Upper lobe of left lung (tissue), 4 donors: Measurements from ENCODE around the gene CCDC33.

Source experiments
- EP300 ChIP-seq, 4 donors: sonication (generic); formaldehyde crosslinking; IDR thresholded peaks; one replicate each; pipeline ENCODE4 v1.5.1; 2017; ENCODE audit warnings: antibody characterized with exemption in 4 of 4, control low read depth in 2 of 4
- POLR2A ChIP-seq, 4 donors: fragments of 450-650 bp; IDR thresholded peaks; one replicate each; pipeline ENCODE4 v1.5.1; 2016 to 2017; ENCODE audit warnings: antibody characterized with exemption in 4 of 4, mild to moderate bottlenecking in 2 of 4
- POLR2AphosphoS5 ChIP-seq, 2 donors: sonication (generic); formaldehyde crosslinking; IDR thresholded peaks; one replicate each; pipeline ENCODE4 v1.5.1; 2017; ENCODE audit warnings: antibody characterized with exemption in 2 of 2
- TF ChIP-seq, protein P1 (sequence below), 6 experiments: fragments of 450-650 bp in 4 of 6; fragments of 200-600 bp in 2 of 6; sonication (generic) in 2 of 6; IDR thresholded peaks; one replicate each; pipeline ENCODE4 v1.5.1; 2016 to 2019; ENCODE audit warnings: antibody characterized with exemption in 6 of 6

DNA sequence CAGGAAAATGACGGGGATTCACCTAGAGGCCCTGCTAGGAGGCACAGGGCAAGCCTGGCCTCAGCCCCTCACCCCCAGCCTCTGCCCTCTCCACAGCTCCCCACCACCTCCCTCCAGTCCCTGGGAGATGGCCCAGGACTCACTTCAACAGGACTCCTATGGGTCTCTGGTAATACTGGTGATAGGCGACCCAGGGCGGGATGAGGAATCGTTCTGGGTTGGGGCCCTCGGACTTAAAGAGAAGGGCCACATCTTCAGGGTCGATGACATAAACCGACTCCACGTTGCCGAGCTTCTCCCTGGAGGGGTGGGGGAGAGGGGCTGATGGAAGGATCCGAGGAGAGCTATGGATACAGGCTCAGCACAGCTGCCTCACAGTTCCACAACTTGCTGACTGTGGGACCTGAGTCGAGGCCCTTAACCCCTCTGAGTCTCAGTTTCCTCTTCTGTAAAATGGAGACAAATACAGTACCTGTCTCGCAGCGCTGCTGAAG is 111.7 kb downstream of the CCDC33 start:
- TF ChIP-seq, protein P1, sequence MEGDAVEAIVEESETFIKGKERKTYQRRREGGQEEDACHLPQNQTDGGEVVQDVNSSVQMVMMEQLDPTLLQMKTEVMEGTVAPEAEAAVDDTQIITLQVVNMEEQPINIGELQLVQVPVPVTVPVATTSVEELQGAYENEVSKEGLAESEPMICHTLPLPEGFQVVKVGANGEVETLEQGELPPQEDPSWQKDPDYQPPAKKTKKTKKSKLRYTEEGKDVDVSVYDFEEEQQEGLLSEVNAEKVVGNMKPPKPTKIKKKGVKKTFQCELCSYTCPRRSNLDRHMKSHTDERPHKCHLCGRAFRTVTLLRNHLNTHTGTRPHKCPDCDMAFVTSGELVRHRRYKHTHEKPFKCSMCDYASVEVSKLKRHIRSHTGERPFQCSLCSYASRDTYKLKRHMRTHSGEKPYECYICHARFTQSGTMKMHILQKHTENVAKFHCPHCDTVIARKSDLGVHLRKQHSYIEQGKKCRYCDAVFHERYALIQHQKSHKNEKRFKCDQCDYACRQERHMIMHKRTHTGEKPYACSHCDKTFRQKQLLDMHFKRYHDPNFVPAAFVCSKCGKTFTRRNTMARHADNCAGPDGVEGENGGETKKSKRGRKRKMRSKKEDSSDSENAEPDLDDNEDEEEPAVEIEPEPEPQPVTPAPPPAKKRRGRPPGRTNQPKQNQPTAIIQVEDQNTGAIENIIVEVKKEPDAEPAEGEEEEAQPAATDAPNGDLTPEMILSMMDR (IDR thresholded peaks at IDR 0.05): no peak
- TF ChIP-seq POLR2AphosphoS5 (IDR thresholded peaks at IDR 0.05) (no peak), POLR2A (IDR thresholded peaks at IDR 0.05) (no peak), EP300 (IDR thresholded peaks at IDR 0.05) (no peak)
